ENCODE data around the gene RRAGC.

DNA sequence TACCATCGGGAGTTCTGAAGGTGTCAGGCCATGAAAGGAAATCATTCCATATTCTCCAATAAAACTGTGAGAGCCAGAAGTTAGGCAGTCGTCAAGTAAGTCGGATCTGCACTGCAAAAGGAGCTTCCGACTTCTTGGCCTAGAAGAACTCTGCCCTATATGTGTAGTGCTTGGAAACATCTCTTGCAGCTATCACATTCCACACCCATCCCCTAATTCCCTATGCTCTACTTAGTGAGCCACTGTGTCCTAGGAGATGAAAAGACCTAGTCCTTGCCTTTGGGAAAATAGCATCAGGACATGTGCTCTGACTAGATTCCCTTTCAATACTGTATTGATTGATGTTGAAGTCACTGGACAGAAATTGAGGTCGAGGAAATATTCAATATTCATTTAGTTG lies 30.0 kb upstream of the RRAGC start:
- TF ChIP-seq HNRNPUL1 (IDR thresholded peaks at IDR 0.05; ENCODE audit: low read depth, low read length) (no peak), RFX1 (IDR thresholded peaks at IDR 0.05) (no peak)
